ENCODE measurements around the gene GNG3.
"Not testable (repeated sequence)": the region's sequence is repeated elsewhere in the genome, so short reads cannot be mapped to it uniquely, and the experiment has no call there.

GNG3 gene

DNA sequence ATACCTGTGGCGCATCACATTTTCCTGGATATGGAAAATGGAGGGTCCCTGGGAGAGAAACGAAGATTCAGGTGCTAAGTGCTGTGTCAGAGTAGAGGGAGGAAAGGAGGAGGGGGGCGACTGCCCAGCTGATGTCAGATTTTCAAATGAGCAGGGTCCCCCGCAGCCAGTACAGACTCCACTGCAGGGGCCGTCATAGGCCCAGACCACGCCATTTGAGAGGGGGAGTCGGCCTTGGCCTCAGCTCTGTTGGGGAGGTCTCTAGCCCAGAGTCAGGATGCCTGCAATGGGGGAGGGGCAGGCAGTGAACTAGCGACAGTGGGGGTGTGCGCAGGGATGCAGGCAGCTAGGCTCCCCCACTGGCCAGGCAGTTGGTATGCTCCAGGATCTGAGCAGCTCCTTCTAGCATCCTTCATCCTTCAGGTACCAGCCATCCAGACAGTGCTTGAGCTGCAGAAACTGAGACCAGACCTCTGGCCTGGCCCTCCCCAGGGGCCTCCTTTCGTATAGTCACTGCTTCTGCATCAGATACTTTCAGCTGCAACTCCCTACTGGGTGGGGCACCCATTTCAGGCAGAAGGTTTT, at the start of gene GNG3, which contains the start of gene BSCL2:
GNG3 (plus strand) TSS at position 400 of the 585 bp plus-strand sequence. CDS start 620 bp downstream, outside the sequence.
BSCL2 (minus strand) TSS at position 148 of the 585 bp plus-strand sequence. CDS start 229 bp downstream, outside the sequence.
- no peak for FAIRE-seq

DNA sequence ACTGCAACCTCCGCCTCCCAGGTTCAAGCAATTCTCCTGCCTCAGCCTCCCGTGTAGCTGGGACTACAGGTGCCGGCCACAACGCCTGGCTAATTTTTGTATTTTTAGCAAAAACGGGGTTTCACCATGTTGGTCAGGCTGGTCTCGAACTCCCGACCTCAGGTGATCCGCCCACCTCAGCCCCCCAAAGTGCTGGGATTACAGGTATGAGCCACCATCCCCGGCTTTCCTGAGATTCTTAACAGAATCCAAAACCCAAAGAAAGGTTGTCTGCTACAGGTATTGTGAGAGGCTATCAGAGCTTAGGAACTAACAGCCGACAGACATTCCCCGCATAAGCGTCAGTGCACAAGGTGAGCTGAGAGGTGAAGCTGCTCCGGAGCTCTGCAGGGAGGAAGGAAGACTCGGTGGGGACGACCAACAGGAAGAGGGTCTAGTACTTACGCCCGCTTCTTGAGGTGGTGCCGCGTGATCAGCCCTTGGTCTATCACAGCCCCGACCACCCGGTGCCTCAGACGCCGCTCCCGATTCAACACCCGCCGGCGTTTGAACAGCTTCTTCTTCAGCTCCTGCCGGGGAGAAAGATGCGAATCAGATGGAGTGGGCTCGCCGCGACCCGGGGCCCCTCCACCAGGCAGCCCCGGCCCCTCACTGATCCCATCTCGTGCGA, 42.9 kb upstream of the GNG3 start:
- no peak for FAIRE-seq

DNA sequence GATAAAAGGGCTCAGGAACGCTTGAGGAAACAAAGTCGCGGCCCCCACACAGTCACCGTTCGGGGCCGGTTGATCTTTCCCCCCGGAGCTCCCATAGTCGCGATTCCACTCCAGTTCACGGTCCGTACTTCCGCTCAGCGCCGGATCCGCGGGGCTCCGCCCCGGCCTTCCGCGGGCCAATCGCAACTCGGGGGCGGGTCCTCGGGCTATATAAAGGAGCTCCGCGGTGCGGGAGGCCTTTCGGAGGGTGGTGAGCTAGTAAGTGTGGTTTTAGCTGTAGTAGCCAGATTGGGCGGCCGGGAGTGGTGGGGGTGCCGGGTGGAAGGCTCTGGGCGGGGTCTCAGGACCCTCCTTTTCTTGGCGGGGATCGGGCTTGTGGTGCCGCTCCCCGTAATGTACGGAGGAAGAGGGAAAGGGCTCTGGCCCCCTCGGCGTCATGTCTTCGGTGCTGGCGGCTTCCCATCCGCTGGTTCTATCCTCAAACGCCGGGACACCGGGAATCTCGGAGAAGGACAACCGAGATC, 42.3 kb upstream of the GNG3 start, which contains the start of the genes C11orf98 and CSKMT:
C11orf98 (minus strand) TSS at position 136 of the 524 bp plus-strand sequence; CDS start at position 95, 41 bp downstream.
CSKMT (plus strand) TSS at position 238 of the 524 bp plus-strand sequence. CDS start 568 bp downstream, outside the sequence.
- no peak for FAIRE-seq

DNA sequence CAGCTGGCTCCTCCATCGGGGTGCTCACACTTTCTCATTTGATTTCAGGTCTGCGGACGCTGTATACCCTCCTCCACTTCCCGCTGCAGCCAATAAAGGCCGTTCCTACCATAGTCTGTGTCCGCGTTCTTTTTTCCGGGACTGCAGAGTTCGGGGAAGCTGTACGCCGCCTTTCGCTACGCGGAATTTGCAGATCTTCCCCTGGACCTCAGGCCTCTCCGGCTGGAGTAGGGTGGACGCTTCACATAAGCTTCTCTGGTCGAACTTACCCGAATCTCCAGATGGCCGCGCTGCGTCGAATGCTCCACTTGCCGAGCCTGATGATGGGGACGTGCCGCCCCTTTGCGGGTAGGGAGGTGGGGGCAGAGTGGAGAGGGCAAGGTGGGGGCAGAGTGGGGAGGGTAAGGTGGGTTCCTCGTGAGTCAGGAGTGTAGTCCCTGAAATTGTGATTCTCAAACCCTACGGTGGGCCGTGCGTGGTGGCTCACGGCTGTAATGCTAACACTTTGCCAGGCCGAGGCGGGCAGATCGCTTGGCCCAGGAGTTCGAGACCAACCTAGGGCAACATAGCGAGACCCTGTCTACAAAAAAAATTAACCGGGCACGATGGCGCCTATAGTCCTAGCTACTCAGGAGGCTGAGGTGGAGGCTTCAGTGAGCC, 41.7 kb upstream of the GNG3 start:
- FAIRE-seq = no peak

DNA sequence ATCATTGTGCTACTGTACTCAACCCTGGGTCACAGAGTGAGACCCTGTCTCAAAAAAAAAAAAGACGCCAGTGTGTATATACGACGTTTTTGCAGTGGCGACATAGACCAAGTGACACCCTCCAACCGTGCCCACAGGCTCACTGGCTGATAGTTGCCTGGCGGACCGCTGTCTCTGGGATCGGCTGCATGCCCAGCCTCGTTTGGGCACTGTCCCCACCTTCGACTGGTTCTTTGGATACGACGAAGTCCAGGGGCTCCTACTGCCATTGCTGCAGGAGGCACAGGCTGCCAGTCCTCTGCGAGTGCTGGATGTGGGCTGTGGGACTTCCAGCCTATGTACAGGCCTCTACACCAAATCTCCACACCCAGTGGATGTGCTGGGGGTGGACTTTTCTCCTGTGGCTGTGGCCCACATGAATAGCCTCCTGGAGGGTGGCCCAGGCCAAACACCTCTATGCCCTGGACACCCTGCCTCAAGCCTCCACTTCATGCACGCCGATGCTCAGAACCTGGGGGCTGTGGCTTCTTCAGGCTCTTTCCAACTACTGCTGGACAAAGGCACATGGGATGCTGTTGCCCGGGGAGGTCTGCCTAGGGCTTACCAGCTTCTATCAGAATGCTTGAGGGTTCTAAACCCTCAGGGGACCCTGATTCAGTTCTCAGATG, 41.1 kb upstream of the GNG3 start:
- no peak for FAIRE-seq

DNA sequence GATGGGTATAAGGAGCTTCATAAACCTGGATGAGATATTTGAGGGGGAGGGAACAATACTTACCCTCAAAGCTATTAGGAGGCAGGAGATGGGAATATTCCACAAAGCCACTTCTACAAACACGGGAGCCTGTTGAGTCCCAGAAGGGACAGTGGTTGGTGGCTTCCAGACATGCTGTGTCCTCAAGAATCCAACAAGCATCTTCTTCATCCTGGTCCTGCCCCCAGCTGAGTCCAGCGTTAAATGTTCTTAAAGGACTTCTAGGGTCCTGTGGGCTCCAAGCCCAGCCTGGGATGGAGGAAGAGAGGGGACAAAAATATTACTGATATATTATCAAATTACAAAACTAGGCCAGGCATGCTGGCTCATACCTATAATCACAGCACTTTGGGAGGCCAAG, 40.0 kb upstream of the GNG3 start:
- FAIRE-seq = no peak

DNA sequence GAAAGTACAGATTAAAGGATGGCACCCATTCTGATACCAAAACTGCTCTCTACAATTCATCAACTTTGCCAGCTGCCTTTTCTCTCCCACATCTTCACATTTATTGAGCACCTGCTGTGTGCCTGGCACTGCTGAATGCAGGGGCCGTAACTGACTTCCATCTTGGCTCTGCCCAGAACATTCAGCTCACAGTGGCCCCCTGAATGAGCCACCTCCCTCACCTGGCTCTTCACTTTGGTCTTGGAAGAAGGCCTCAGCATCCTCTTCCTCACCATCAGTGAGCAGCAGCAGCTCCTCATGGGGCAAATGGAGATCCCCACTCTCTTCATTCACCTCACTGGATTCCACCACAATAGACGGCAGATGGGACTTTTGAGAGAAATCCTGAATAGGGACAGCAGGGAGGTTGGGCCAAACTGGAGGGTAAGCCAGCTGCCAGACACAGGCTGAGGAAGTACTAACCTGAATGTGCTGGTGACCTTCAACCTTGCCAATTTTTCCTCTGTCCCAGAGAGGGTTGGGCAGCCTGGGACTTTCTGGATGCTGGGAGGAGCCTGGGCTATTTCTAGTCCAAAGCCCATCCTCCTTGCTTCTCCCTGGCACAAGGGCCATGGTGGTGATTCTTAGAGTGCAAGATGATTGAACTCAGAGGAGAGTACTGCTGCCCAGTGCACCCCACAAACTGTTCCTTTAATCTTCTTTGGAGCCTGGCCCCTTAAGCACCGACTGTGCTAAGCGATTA, 37.9 kb upstream of the GNG3 start:
- FAIRE-seq = no peak

DNA sequence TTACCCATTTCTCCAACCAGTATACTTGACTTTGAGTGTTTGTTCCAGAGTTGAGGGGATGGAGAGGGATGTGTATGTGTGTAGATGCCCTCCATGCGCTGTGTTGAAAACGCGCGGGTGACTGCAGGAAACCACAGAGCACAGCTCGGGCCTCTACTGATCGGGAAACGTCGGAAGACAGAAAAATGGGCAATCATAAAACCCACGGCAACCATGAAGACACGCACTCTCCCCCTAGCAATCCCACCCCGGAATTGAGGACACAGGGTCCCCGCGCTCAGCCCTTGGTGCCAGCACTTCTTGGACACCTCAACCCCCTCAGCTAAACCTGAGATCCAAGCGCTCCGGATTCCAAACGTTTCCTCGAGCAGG, 36.3 kb upstream of the GNG3 start:
- no peak for FAIRE-seq

DNA sequence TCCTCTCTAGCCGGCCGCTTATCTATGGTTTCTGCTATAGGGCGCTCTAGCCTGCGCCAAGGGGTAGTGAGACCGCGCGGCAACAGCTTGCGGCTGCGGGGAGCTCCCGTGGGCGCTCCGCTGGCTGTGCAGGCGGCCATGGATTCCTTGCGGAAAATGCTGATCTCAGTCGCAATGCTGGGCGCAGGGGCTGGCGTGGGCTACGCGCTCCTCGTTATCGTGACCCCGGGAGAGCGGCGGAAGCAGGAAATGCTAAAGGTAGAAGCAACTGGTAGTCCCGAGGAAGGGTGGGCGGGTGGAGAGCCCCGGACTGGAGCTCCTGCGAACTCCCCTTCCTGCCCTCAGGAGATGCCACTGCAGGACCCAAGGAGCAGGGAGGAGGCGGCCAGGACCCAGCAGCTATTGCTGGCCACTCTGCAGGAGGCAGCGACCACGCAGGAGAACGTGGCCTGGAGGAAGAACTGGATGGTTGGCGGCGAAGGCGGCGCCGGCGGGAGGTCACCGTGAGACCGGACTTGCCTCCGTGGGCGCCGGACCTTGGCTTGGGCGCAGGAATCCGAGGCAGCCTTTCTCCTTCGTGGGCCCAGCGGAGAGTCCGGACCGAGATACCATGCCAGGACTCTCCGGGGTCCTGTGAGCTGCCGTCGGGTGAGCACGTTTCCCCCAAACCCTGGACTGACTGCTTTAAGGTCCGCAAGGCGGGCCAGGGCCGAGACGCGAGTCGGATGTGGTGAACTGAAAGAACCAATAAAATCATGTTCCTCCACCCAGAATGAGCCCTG, 35.7 kb upstream of the GNG3 start, which contains the start of the genes LBHD1 and UQCC3:
LBHD1 (minus strand) TSS at position 660 of the 782 bp plus-strand sequence. CDS start 2,236 bp downstream, outside the sequence.
UQCC3 (plus strand) TSS at position 66 of the 782 bp plus-strand sequence; CDS start at position 139, 73 bp downstream.
- no peak for FAIRE-seq

DNA sequence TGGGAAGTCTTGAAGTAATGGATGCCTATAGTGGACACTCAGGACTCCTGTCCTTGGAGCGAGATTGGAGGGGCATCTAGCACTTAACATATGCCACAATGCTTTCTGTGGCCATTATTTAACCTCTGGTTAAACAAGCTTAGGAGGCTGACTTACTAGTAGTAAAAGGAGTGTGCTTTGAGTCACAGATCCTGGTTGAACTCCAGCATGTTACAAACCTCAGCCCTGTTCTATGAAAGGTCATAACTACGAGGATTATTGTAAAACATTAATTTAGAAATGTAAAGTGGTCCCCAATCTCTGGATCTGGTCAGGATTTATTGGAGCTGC, 34.3 kb upstream of the GNG3 start:
- FAIRE-seq = no peak

DNA sequence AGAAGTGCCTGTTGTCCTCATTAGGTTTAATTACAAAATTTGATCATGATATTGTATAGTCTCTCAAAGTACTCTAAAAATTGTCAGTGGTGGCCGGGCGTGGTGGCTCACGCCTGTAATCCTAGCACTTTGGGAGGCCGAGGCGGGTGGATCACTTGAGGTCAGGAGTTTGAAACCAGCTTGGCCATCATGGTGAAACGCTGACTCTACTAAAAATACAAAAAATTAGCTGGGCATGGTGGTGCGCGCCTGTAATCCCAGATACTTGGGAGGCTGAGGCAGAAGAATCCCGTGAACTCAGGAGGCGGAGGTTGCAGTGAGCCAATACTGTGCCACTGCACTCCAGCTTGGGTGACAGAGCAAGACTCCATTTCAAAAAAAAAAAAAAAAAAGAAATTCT, 32.1 kb upstream of the GNG3 start:
- not testable (repeated sequence) for FAIRE-seq

DNA sequence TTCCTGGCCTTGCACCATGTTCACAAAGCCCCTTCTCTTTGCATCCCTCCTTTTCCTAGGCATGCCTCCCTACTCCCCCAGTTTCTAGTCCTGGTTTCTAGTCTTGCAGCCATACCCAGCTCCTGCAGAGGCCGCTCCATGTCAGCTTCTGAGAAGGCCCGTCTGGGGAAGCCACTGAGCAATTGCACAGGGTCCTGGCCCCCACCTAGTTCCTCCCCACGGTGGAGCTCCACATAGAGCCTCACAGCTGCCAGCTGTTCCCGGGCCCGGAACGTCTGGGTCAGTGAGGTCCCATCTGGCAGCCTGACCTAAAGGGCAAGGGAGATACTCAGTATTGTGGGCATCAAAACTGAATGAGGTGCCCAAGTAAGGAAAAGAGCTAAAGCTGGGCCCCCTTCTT, 30.8 kb upstream of the GNG3 start:
- FAIRE-seq = no peak

DNA sequence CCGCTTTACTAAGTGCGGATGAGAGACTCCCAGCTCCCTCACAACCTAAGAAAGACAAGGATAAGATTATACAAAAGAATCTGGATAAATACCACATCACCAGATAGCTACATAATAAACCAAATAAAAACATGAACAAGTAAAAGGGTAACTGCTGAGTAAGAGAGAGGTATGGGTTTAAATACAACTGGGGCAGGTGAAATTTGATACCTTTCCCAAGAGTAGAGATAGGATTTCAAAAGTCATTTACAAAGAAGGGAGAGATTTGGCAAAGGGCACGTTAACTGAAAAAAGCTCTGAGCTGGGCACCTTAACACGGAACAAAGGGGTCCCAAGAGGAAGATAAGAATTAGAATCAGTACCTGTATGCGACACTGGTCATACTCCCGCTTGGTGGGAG, 30.3 kb upstream of the GNG3 start:
- FAIRE-seq = no peak

DNA sequence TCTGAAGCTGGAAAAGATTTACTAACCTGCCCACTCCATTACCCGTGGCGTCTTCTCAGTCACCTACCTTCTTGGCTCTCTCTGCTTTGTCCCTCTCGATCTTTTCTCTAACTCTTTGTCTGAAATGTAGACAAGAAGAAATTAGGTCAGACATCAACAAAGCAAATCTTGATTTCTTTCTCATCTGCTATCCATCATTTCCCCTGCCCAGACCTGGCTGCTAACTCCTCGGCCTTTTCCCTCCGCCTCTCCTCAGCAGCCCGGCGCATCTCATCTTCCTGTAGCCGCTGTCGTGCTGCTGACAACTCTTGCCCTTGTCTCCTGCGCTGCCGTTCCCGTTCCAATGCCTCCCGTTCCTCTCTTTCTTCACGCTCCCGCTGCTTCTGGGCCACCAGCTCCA, 29.8 kb upstream of the GNG3 start:
- FAIRE-seq = no peak

DNA sequence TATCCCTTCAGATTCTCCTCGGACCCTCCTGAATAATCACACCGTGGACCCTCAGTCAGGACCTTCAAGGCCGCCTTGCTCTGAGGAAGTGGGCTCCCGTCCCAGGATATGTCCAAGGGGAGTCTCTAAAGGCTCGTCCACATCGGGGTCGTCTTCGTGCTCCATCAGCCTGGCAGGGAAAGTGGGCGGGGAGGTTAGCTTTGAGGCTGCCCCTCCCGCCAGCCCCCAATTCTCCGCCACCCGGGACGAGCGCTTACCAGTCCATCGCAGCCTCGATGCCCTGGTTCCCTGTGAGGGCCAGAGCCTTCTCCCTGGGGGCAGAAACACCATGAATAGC, 29.1 kb upstream of the GNG3 start:
- no peak for FAIRE-seq

DNA sequence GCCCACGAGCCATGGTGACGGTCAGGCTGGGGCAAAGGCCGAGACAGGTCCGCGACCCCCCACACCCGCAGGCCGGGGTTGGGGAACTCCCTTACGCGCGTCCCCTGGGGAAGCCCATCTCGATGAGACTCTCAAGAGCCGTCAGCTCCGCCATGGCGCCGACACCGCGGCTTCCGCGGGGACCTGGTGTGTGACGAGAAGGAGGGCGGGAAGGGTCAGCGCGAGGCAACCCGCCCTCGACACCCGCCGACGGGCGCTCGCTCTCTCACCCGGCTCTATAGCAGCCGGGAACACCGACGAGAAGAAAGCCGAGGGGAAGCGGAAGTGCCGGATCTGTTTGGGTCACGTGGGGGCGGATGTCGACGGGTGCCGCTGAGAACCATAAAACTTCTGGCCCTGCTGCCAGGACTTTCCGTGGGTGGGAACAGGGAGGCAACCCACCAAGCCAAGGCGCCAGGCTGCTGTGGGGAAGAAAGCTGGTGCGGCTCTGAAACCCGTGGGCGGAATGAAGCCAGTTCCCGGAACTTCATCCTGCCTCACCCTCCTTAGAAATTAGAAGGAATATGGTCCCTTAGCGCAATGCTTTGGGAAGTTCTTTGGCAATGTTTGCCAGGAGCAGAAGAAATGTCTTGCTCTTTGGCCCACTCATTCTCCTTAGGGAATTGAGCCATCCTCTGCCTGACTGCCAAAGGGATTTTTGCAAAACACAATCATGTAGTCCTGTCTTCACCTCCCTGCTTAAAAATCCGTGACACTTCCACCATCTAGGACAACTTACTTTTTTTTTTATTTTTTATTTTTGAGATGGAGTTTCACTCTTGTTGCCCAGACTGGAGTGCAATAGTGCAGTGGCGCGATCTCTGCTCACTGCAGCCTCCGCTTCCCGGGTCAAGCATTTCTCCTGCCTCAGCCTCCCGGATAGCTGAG, 28.4 kb upstream of the GNG3 start, which contains the start of gene UBXN1:
UBXN1 (minus strand) TSS at position 304 of the 927 bp plus-strand sequence; CDS start at position 154, 150 bp downstream.
- no peak for FAIRE-seq

DNA sequence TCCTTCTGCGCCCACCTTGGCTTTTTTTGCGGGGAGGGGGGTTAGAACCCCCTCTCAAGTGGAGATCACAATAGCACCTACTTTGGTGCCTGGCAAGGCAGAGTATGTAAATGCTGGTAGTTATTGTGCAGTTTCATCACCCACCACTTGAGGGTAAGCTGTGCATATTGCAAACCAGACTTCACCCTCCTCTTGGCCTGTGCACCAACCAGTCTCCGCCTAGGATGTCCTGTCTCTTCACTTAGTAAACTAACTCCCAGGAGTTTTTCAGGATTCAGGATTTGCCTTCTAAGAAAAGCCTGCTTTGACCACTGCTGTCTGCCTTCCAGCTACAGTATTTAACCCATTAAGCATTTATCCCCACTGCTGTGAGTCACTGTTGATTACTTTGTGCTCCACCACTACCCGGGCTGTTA, 26.6 kb upstream of the GNG3 start:
- FAIRE-seq = peak; percentile 22

DNA sequence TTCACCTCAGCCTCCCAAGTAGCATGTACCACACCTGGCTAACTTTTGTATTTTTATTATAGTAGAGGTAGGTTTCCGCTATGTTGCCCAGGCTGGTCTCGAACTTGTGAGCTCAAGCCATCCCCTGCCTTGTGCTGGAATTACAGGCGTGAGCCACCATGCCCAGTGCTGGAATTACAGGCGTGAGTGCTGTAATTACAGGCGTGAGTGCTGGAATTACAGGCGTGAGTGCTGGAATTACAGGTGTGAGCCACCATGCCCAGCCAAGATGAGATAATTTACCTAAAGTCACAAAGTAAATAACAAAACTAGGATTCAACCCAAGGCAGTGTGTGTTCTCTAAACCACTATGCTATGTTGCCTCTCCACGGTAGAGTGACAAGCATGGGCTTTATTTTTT, 25.0 kb upstream of the GNG3 start:
- FAIRE-seq = no peak

DNA sequence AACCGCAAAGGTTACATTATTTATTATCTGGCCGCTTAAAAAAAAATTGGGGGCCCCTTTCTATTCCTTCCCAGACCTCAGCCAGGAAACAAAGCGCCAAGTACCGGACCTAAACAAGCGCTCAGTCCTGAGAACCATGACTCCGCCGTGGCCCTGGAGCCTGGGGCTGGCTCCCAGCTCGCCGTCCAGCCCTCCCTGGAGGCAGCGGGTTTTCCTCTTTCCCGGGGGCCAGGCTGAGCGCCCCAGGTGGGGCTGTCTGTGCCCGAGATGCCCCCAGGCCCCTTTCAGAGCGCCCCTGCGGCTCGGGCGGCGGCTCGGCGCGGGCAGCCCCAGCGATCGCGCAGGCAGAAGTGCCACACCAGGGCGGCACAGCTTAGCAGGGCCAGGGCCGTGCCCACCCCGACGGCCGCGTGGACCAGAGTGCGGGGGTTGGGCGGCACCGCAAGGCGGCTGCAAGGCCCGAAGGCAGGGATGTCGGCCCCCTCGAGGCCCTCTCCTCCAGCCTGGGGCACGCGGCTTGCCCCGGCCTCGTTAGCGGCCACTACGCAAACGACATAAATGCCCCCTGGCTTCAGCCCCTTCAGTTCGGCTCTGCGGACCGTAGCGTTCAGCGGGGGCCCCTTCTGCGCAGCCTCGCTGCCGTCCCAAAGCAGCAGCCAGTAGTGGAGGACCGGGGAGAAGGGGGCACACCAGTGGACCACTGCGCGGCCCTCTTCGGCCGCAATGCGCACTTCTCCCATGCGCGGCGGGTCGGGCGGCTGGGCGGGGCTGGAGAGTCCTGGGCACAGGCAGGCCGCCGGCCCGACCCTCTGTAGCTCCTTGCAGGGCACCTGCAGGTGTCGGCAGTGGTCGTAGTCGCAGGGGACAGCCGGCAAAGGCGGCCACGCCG, 19.7 kb upstream of the GNG3 start:
- no peak for FAIRE-seq

Data from TTC549 (cell line).